Parathyroid adenoma (tissue), 2 donors: ENCODE data around the gene TMBIM1.

Experiments
- H2AFZ ChIP-seq: fragments of 300-600 bp; sonication (generic); one replicate; pipeline ENCODE4 v1.7.0; 2017; ENCODE audit warnings: antibody characterized with exemption, mild to moderate bottlenecking
- H3K27ac ChIP-seq: fragments of 300-600 bp; sonication (generic); one replicate; pipeline ENCODE4 v1.7.0; 2017
- H3K27me3 ChIP-seq: fragments of 300-600 bp; sonication (generic); one replicate; pipeline ENCODE4 v1.7.0; 2017; ENCODE audit warnings: low read length; ENCODE audit not compliant: control insufficient read depth, insufficient read depth
- H3K36me3 ChIP-seq: fragments of 300-600 bp; sonication (generic); one replicate; pipeline ENCODE4 v1.7.0; 2017; ENCODE audit warnings: low read length; ENCODE audit not compliant: control insufficient read depth, insufficient read depth
- H3K4me1 ChIP-seq: fragments of 300-600 bp; sonication (generic); one replicate; pipeline ENCODE4 v1.7.0; 2017; ENCODE audit warnings: control low read depth
- H3K4me2 ChIP-seq: fragments of 300-600 bp; sonication (generic); one replicate; pipeline ENCODE4 v1.7.0; 2017; ENCODE audit warnings: low read length
- H3K4me3 ChIP-seq: fragments of 300-600 bp; sonication (generic); one replicate; pipeline ENCODE4 v1.7.0; 2017; ENCODE audit warnings: low read depth, low read length
- H3K79me2 ChIP-seq: fragments of 300-600 bp; sonication (generic); one replicate; pipeline ENCODE4 v1.7.0; 2017; ENCODE audit warnings: control low read depth
- H3K9ac ChIP-seq: fragments of 300-600 bp; sonication (generic); one replicate; pipeline ENCODE4 v1.7.0; 2017; ENCODE audit warnings: mild to moderate bottlenecking
- H3K9me3 ChIP-seq: fragments of 300-600 bp; sonication (generic); one replicate; pipeline ENCODE4 v1.7.0; 2017; ENCODE audit warnings: low read length; ENCODE audit not compliant: control insufficient read depth
- TF ChIP-seq, protein P1 (sequence below): fragments of 300-600 bp; sonication (generic); IDR thresholded peaks from one replicate; pipeline ENCODE4 v1.7.0; 2017; ENCODE audit warnings: antibody characterized with exemption, mild to moderate bottlenecking
- donor health status: primary hyperparathyroidism.

Gene TMBIM1

GRCh38 chr2:218325566-218326160 lies 33.4 kb upstream of the TMBIM1 start:
- no peaks in the 10 kb centered on the region for H3K27me3 ChIP-seq
- no peak overlapping the region for H3K4me3 ChIP-seq
- H3K9me3 ChIP-seq = no peaks in the 10 kb centered on the region
- H3K4me1 ChIP-seq = peaks cover 15% of the 10 kb centered on the region
- H3K4me2 ChIP-seq = no peak overlapping the region
- H3K9ac ChIP-seq = no peak overlapping the region
- H3K27ac ChIP-seq = no peak overlapping the region
- H3K36me3 ChIP-seq = no peaks in the 10 kb centered on the region
- TF ChIP-seq, protein P1, sequence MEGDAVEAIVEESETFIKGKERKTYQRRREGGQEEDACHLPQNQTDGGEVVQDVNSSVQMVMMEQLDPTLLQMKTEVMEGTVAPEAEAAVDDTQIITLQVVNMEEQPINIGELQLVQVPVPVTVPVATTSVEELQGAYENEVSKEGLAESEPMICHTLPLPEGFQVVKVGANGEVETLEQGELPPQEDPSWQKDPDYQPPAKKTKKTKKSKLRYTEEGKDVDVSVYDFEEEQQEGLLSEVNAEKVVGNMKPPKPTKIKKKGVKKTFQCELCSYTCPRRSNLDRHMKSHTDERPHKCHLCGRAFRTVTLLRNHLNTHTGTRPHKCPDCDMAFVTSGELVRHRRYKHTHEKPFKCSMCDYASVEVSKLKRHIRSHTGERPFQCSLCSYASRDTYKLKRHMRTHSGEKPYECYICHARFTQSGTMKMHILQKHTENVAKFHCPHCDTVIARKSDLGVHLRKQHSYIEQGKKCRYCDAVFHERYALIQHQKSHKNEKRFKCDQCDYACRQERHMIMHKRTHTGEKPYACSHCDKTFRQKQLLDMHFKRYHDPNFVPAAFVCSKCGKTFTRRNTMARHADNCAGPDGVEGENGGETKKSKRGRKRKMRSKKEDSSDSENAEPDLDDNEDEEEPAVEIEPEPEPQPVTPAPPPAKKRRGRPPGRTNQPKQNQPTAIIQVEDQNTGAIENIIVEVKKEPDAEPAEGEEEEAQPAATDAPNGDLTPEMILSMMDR = no peak
- peaks cover under 1% of the 10 kb centered on the region for H3K79me2 ChIP-seq
- no peak overlapping the region for H2AFZ ChIP-seq

GRCh38 chr2:218323526-218324472 lies 31.5 kb upstream of the TMBIM1 start:
- Histone ChIP-seq H3K4me2 (peak overlapping the region; percentile 85), H2AFZ (peak overlapping the region; percentile 87), H3K9me3 (no peaks in the 10 kb centered on the region), H3K27ac (peak overlapping the region; percentile 88), H3K4me3 (peak overlapping the region; percentile 56), H3K27me3 (no peaks in the 10 kb centered on the region), H3K36me3 (no peaks in the 10 kb centered on the region), H3K4me1 (peaks cover 15% of the 10 kb centered on the region), H3K9ac (no peak overlapping the region), H3K79me2 (no peaks in the 10 kb centered on the region)
- TF ChIP-seq, protein P1 = no peak

- H3K79me2 ChIP-seq = no peaks in the 10 kb centered on the region
- peak overlapping the region; percentile 87 for H2AFZ ChIP-seq
- no peaks in the 10 kb centered on the region for H3K9me3 ChIP-seq
- TF ChIP-seq, protein P1 = no peak
- no peaks in the 10 kb centered on the region for H3K36me3 ChIP-seq
- peaks cover 15% of the 10 kb centered on the region for H3K4me1 ChIP-seq
- H3K27me3 ChIP-seq = no peaks in the 10 kb centered on the region
- no peak overlapping the region for H3K9ac ChIP-seq
- H3K27ac ChIP-seq = peak overlapping the region; percentile 88
- peak overlapping the region; percentile 56 for H3K4me3 ChIP-seq
- H3K4me2 ChIP-seq = peak overlapping the region; percentile 85
These were observed 30.6 kb upstream of the TMBIM1 start for GRCh38 chr2:218322768-218323525.

DNA sequence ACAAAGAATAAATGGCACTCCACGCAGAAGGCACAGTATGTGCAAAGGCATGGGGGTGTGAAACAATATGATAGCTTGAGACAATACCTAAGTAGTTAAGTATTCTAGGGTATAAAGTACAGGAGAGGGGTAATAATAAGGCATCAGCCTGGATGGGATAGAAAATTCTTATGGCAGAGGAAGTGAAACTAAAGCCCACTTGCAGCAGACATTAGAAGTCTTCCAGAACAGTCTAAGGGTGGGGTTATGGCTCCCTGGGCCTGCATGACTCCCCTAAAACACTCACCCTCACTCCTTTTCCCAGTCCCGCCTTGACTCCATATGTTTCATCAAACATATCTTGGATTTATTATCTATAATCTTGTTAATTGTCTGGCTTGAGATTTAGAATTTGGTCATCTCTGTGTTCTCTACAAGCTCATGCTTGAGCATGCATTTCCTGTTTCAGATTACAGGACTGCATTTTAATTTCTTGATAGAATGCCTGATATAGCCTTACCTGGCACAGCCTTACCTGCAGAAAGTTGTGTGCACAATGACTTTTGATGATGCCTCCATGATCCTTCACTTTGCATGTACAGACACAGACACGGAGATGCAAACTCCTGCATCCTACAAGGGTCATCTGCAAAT lies 28.5 kb upstream of the TMBIM1 start:
- no peak overlapping the region for H3K4me2 ChIP-seq
- no peaks in the 10 kb centered on the region for H3K27me3 ChIP-seq
- H2AFZ ChIP-seq = peak overlapping the region; percentile 17
- H3K79me2 ChIP-seq = no peaks in the 10 kb centered on the region
- H3K4me1 ChIP-seq = peaks cover 17% of the 10 kb centered on the region
- TF ChIP-seq, protein P1 = no peak
- no peaks in the 10 kb centered on the region for H3K9me3 ChIP-seq
- no peaks in the 10 kb centered on the region for H3K36me3 ChIP-seq
- H3K27ac ChIP-seq = peak overlapping the region; percentile 8
- H3K4me3 ChIP-seq = no peak overlapping the region
- no peak overlapping the region for H3K9ac ChIP-seq
